ENCODE measurements around the gene CCND1.
"Not testable (repeated sequence)": the region's sequence is repeated elsewhere in the genome, so short reads cannot be mapped to it uniquely, and the experiment has no call there.

CCND1 gene

DNA sequence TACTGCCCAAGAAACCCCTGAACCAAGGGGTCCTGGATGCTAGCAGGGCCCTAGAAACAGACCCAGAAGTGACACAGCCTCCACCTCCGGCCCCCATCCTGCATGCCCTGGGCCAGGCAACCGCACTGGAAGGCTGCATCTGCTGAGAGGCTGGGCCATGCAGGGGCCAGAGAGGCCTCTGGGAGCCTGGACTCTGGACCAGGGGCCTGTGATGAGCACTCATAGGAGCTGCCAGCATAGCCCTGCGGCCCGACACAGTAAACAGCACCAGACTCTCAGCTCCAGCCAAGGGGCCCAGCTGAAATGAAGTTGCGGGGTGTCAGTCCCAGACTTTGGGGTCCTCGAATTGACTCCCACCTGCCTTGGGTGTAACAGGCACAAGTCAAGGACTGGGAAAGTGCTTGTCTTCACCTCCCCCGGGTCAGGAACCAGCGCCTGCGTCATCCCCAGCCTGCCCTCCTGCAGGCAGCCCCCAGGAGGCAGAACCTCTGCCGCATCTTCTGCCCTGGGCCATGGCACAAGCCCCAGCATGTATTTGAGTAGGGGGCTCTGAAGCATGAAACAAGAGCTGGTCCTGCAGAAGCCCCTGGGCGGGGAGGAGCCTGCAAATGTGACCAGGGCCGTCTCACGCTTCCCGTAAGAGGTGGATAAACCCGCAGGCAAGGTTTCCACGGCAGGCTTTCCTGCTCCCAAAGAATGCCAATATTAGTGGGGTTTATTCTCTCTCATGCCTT, 25.2 kb upstream of the CCND1 start:
- no peak overlapping the region for H3K27ac ChIP-seq
- no peaks in the 10 kb centered on the region for H3K9me3 ChIP-seq (ENCODE audit: control insufficient read depth, low read length)
- no peaks in the 10 kb centered on the region for H3K36me3 ChIP-seq (ENCODE audit: control insufficient read depth, insufficient read depth, low read length)
- H3K4me3 ChIP-seq (ENCODE audit: low read depth, low read length) = no peak overlapping the region
- H2AFZ ChIP-seq = no peak overlapping the region
- no peak overlapping the region for H3K9ac ChIP-seq
- no peaks in the 10 kb centered on the region for H3K27me3 ChIP-seq (ENCODE audit: control insufficient read depth, insufficient read depth, low read length)
- TF ChIP-seq, protein P1, sequence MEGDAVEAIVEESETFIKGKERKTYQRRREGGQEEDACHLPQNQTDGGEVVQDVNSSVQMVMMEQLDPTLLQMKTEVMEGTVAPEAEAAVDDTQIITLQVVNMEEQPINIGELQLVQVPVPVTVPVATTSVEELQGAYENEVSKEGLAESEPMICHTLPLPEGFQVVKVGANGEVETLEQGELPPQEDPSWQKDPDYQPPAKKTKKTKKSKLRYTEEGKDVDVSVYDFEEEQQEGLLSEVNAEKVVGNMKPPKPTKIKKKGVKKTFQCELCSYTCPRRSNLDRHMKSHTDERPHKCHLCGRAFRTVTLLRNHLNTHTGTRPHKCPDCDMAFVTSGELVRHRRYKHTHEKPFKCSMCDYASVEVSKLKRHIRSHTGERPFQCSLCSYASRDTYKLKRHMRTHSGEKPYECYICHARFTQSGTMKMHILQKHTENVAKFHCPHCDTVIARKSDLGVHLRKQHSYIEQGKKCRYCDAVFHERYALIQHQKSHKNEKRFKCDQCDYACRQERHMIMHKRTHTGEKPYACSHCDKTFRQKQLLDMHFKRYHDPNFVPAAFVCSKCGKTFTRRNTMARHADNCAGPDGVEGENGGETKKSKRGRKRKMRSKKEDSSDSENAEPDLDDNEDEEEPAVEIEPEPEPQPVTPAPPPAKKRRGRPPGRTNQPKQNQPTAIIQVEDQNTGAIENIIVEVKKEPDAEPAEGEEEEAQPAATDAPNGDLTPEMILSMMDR (IDR thresholded peaks at IDR 0.05) = no peak
- no peaks in the 10 kb centered on the region for H3K79me2 ChIP-seq
- no peak overlapping the region for H3K4me2 ChIP-seq (ENCODE audit: low read length)
- no peaks in the 10 kb centered on the region for H3K4me1 ChIP-seq

DNA sequence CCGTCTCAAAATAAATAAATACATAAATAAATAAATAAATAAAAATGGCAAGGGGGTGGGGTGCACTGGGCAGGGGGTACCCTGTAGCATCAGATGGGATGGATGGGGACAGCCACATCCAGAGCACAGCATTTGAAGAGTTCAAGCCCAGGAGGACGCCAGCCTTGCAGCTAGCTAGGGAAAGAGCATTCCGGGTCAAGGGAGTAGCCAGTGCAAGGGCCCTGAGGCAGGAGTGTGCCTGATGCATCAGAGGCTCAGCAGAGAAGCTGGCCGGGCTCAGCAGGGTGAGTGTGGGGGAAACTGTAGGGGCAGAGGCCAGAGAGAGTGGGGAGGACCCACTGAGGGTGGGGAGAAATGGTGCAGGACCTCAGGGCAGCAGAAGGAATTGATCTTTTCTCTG, 23.7 kb upstream of the CCND1 start:
- Histone ChIP-seq H3K36me3 (ENCODE audit: control insufficient read depth, insufficient read depth, low read length) (no peaks in the 10 kb centered on the region), H3K9me3 (ENCODE audit: control insufficient read depth, low read length) (no peaks in the 10 kb centered on the region), H3K4me2 (ENCODE audit: low read length) (no peak overlapping the region), H3K79me2 (no peaks in the 10 kb centered on the region), H2AFZ (no peak overlapping the region), H3K4me1 (no peaks in the 10 kb centered on the region), H3K4me3 (ENCODE audit: low read depth, low read length) (no peak overlapping the region), H3K27ac (no peak overlapping the region), H3K27me3 (ENCODE audit: control insufficient read depth, insufficient read depth, low read length) (no peaks in the 10 kb centered on the region), H3K9ac (no peak overlapping the region)
- TF ChIP-seq, protein P1 (IDR thresholded peaks at IDR 0.05) = no peak

DNA sequence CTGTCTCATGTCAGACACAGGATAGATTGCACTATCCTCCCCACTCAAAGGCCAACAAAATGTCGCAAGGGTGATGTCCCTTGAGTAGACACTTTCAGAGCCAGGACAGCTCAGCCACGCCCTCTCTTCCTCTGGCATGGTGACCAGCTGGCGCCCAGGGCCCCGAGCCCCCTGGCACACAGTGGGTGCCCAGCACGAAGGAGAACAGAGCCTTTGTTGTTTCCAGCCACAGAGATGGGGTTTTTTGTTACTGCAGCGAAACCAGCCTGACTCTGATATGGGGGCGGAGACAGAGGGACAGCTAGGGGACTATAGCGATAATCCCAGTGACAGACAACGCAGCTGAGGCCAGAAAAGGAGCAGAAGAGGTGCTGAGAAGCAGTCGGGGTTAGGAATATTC, 23.3 kb upstream of the CCND1 start:
- no peak overlapping the region for H3K4me2 ChIP-seq (ENCODE audit: low read length)
- H3K4me3 ChIP-seq (ENCODE audit: low read depth, low read length) = no peak overlapping the region
- H2AFZ ChIP-seq = no peak overlapping the region
- no peaks in the 10 kb centered on the region for H3K4me1 ChIP-seq
- H3K79me2 ChIP-seq = no peaks in the 10 kb centered on the region
- no peaks in the 10 kb centered on the region for H3K27me3 ChIP-seq (ENCODE audit: control insufficient read depth, insufficient read depth, low read length)
- H3K9ac ChIP-seq = no peak overlapping the region
- H3K9me3 ChIP-seq (ENCODE audit: control insufficient read depth, low read length) = no peaks in the 10 kb centered on the region
- TF ChIP-seq, protein P1 (IDR thresholded peaks at IDR 0.05) = no peak
- H3K36me3 ChIP-seq (ENCODE audit: control insufficient read depth, insufficient read depth, low read length) = no peaks in the 10 kb centered on the region
- H3K27ac ChIP-seq = no peak overlapping the region

DNA sequence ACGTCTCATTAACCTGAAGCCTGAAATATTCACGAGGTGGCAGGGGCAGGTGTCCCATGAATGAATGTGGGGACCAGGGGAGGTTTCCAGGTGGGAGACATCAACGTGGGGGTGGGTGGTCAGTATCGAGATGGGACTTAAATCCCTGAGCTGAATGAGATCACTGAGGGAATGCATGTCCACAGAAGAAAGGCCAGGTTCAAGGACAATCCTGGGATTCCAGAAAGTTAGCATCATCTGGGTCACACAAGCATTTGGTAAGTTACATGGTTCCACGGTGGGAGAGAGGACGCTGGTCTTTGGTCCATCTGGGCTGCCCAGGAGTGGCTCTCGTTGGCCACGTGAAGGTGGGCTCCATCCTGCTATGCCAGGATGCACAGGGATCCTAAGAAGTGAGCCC, 22.7 kb upstream of the CCND1 start:
- Histone ChIP-seq H3K4me1 (no peaks in the 10 kb centered on the region), H2AFZ (no peak overlapping the region), H3K36me3 (ENCODE audit: control insufficient read depth, insufficient read depth, low read length) (no peaks in the 10 kb centered on the region), H3K27ac (no peak overlapping the region), H3K79me2 (no peaks in the 10 kb centered on the region), H3K4me3 (ENCODE audit: low read depth, low read length) (no peak overlapping the region), H3K4me2 (ENCODE audit: low read length) (no peak overlapping the region), H3K9me3 (ENCODE audit: control insufficient read depth, low read length) (no peaks in the 10 kb centered on the region), H3K27me3 (ENCODE audit: control insufficient read depth, insufficient read depth, low read length) (no peaks in the 10 kb centered on the region), H3K9ac (no peak overlapping the region)
- TF ChIP-seq, protein P1 (IDR thresholded peaks at IDR 0.05) = no peak

DNA sequence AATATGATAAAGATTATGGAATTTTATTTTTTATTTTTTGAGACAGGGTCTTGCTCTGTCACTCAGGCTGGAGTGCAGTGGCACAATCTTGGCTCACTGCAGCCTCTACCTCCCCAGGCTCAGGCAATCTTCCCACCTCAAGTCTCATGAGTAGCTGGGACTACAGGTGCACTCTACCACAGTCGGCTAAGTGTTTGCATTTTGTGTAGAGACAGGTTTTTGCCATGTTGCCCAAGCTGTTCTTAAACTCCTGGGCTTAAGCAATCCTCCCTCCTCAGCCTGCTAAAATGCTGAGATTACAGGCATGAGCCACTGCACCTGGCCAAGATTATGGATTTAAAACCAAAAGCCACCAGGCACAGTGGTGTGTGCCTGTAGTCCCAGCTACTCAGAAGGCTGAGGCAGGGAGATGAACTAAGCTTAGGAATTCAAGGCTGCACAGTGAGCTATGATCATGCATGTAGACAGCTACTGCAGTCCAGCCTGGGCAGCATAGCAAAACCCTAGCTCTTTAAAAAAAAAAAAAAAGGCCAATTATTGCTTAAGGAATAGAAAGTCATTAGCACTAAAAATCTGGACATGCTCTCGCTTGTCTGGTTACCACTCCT, 20.2 kb upstream of the CCND1 start:
- H3K4me2 ChIP-seq (ENCODE audit: low read length) = no peak overlapping the region
- H3K4me1 ChIP-seq = no peaks in the 10 kb centered on the region
- H3K4me3 ChIP-seq (ENCODE audit: low read depth, low read length) = no peak overlapping the region
- no peak overlapping the region for H2AFZ ChIP-seq
- no peaks in the 10 kb centered on the region for H3K79me2 ChIP-seq
- H3K9ac ChIP-seq = no peak overlapping the region
- H3K27ac ChIP-seq = no peak overlapping the region
- H3K27me3 ChIP-seq (ENCODE audit: control insufficient read depth, insufficient read depth, low read length) = no peaks in the 10 kb centered on the region
- TF ChIP-seq, protein P1 (IDR thresholded peaks at IDR 0.05) = no peak
- H3K36me3 ChIP-seq (ENCODE audit: control insufficient read depth, insufficient read depth, low read length) = no peaks in the 10 kb centered on the region
- no peaks in the 10 kb centered on the region for H3K9me3 ChIP-seq (ENCODE audit: control insufficient read depth, low read length)

DNA sequence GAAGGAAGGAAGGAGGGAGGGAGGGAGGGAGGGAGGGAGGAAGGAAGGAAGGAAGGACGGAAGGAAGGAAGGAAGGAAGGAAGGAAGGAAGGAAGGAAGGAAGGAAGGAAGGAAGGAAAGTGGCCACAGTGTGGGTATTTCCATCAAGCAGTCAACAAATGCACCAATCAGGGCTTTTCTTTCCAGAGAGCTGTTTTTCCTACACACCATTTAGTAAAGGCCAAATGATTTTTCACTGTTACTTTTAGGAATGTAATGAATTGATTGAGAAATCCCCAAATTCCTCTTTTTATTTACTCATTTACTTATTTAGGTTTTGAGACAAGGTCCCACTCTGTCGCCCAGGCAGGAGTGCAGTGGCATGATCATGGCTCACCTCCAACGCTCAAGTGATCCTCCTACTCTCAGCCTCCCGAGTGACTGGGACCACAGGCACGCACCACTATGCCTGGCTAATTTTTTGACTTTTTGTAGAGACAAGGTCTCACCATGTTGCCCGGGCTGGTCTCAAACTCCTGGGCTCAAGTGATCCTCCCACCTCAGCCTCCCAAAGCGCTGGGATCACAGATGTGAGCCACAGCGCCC, 18.8 kb upstream of the CCND1 start:
- not testable (repeated sequence) for H3K4me3 ChIP-seq (ENCODE audit: low read depth, low read length); H3K79me2 ChIP-seq; H3K4me2 ChIP-seq (ENCODE audit: low read length); H3K9ac ChIP-seq; H3K36me3 ChIP-seq (ENCODE audit: control insufficient read depth, insufficient read depth, low read length); H3K9me3 ChIP-seq (ENCODE audit: control insufficient read depth, low read length); H3K27ac ChIP-seq; H2AFZ ChIP-seq; H3K4me1 ChIP-seq; H3K27me3 ChIP-seq (ENCODE audit: control insufficient read depth, insufficient read depth, low read length)
